A172 (cell line): ENCODE measurements around the gene PAFAH1B1. TPM values are rescaled to one million over a fixed set of nuclear protein-coding genes. Genes with fewer than 3 reads are reported as not detected.
"Not testable (repeated sequence)": the region's sequence is repeated elsewhere in the genome, so short reads cannot be mapped to it uniquely, and the experiment has no call there.

Experiments used
- DNase-seq: peaks from one replicate; pipeline ENCODE4 v3.0.0-alpha.2; 2015; ENCODE audit warnings: low spot score
- total RNA-seq: library from RNA; depleted of rRNA; stranded (reverse); fragments of >200 nt; shearing (Covaris generic); gene quantifications from 2 replicates; pipeline ENCODE4 v1.2.3, GENCODE V29; 2014

Gene PAFAH1B1
- total RNA-seq, 1 experiment from 2014 or later, result 79.1 TPM

DNA sequence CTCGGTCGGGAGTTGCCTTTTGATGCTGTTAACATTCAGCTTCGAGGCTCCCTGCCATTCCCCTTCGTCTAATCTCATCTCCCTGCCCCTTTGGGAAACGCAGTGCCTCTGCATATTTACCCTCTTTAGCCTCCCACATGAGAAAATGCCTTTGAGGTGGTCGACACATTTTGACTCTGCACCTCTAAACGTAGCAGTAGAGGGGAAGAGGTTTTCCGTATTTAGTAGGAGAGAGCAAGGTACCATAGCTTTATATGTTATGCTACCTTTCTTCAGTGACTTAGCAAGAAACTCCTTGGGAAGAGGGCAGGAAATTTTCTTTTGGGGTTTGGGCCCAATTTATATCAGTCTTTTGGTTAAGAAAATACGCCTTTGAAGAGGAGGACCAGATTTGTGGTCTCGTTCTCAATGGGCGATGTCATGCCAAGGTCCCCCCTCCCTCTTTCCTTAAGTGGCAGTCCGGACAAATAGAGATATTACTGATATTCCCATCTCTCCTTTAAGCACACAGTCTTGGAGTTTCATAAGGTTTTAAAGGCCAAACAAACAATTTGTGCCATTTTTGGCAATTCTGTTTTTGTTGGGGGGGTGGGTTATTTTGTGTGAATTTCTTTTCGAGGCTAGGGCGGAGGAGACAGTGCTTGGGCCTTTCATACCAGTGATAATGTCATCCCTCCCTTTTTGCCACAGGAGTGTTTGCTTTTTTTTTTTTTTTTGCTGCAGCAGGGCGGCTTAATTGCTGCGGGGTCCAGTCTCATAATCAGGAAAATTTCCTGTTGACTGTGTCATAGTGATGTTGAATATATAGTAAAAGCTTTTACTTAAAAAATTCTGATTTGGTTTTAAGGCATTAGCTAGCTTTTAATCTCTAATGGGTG is 1.5 kb downstream of the PAFAH1B1 start:
- peak; percentile 19 for DNase-seq

DNA sequence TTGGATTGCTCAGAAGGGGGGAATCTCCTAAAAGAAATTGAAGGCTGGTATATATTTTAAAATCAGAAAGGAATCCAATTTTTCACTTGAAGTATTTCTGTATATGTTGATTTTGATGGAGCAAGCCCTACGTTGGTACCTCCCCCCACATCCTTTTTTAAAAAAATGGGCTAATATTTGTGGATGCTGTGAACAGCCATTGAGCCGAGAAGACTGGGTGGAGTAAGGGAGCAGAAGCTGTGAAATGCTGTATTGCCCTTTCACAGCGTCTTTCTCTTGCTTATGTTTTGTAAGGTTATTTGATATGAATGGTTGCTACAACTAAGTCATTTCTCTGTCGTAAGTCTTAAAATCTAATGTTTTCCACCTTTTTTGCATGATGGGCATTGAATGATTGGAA is 2.3 kb downstream of the PAFAH1B1 start:
- no peak for DNase-seq

DNA sequence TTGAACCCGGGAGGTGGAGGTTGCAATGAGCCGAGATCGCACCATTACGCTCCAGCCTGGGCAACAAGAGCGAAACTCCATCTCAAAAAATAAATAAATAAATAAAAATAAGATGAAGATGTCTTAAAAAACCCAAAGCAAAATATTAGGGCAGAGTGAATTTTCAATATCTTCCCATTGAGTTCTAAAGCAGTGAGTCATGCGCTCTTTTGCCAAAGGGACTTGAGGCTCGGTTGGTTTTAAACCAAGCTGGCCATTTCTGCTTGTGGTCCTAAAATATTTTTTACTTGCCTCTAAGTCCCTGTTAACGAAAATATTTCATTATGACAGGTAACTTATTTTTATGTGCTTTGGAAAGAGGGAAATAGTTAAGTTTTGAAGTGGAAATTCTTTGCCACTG is 4.7 kb downstream of the PAFAH1B1 start:
- DNase-seq, result peak; percentile 59

DNA sequence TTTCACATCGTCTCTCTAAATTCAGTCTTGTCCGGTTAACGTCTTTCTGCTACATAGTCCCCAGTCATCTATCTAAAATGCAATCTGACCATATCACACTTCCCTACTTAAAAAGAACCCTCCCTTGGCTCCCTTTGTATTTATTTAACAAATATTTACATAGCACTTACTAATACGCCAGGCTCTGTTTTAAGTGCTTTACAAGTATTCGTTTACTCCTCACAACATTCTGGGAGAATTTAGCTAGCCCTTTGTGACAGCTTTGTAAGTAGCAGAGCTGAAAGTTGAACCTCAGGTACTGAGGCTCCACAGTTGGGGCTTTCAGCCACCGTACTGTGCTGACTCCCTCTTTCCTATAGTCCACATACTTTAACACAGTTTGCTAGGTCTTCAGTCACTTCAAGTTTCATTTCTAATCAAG is 9.2 kb downstream of the PAFAH1B1 start:
- no peak for DNase-seq

DNA sequence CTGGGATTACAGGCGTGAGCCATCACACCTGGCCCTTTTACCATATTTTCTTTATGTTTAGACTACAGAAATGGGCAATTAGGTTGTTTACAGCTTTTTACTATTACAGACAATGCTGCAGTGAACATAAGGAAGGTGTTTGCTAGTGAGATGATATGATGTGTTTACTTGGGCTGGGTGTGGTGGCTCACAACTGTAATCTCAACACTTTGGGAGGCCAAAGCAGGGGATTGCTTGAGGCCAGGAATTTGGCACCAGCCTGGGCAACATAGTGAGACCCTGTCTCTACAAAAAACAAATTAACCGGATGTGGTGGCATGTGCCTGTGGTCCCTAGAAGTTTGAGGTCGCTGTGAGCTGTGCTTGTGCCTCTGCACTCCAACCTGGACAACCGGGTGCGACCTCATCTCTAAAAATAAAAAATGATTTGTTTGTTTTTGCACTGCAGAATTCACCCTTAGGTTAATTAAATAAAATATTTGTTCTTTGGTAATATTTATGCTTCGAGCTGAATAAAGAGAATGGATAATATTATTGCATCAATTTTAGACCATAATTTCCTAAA is 15.0 kb downstream of the PAFAH1B1 start:
- DNase-seq, result no peak

DNA sequence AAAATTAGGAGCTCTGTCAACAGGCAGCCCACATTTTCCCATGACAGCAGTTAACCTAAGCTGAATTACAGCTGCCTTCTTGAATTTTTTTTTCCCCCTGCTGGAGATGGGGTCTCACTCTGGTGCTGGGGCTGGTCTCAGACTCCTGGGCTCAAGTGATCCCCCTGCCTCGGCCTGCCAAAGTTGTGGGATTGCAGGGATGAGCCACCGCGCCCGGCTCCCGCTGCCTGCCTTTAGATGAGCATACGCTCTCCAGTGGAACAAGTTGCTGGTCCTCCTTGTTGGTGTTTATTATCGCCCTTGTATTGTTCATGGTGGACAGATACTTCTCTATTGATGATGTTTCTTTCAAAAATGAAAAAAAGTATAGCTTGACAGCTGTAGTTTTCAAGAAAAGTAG is 15.6 kb downstream of the PAFAH1B1 start:
- no peak for DNase-seq

DNA sequence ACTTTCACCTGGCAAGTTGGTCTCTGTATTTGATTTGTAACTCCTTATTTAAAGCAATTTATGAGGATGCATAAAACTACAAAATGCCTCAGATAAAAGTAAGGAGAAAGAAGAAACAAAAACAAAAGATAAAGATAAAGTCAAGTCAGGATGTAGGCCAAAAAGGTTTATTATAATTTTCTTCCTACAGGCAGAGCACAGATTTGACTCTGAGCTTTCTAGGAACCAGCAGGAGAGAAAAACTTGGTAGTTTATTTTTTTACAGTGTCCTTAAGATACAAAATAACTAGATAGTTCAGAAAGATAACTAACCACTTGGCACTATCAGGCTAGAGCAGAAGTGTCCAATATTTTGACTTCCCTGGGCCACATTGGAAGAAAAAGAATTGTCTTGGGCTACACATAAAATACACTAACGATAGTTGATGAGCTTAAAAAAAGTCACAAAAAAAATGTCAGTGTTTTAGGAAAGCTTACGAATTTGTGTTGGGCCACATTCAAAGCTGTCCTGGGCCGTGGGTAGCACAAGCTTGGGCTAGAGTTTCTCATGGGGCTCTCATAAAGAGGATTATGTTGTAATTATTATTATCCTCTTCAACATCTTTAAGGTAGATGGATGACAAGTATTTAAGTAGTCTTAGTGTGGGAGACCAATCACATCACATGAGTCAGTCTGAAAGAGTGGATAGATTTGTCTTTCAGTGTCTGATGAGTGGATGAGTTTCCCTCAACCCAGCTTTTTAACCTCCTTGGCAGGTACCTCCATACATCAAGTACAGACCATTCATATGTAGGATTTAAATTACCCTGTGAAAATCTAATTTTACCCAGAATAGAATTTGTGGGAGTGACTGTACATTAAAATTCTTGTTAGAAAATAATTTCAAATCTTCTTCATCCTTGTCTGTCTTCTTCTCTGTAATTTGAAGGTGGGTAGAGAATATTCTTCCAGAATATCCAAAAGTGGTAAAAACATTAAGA is 17.0 kb downstream of the PAFAH1B1 start:
- DNase-seq, result no peak

DNA sequence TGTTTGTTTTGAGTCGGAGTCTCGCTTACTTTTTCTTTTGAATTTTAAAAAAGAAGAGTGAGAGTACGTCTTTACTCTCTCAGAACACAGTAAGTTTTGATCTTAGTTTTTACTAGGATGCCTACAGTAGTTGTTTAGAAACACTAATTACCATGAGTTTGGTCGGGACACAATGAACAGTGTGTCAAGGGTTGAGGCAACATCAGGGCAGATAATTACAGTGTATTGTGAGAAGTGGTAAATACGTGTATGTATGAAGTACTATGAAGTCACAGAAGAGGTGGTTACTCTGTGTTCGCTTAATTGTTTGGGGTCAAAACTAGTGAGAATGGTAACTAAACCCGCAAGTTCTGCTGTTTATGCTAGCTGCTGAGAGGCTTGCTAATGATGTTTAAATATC is 18.2 kb downstream of the PAFAH1B1 start:
- no peak for DNase-seq

DNA sequence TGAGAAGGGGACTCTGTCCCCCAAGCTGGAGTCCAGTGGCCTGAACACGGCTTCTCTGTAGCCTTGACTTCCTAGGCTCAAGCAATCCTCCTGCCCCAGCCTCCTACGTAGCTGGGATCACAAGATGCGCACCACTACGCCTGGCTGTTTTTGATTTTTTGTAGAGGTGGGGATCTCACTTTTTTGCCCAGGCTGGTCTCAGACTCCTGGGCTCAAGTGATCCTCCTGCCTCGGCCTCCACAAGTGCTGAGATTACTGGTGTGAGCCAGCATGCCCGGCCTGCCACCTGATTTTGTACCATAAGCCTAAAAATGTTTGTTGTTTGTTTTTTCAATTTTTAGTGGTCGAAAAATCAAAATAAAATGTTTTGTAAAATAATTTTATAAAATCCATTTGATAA is 19.2 kb downstream of the PAFAH1B1 start:
- DNase-seq, result no peak

DNA sequence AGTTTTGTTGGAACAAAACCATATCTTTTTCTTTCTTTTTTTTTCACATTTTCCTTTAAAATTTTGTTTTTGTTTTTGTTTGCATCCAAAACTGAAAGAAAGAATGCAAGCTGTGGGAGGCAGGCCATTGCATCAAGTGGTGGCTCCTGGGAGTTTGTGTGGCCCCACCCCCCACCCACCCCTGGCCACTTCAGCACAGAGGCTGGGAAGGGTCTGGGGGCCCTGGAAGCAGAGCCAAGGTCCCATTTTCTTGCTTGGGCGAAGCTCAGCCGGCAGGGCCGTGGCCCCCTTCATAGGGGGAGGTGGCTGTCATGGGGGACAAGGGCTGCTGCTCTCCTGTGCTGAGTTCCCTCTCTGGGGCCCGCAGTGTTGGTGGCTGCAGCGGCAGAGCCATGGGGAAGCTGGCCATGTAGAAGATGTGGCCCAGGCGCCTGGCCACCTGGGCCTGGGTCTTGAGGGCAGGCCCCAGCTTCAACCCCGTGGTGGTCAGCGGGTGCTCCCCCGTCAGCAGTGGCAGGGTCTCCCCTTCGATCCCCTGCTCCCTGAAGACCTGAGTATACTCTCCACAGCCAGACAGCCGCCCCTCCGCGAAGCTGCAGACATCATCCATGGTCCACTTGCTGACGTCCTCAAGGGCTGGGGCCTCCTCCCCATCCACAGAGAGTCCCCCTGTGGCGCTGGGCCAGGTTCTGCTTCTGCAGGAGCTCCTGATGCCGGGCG is 19.8 kb downstream of the PAFAH1B1 start:
- no peak for DNase-seq

DNA sequence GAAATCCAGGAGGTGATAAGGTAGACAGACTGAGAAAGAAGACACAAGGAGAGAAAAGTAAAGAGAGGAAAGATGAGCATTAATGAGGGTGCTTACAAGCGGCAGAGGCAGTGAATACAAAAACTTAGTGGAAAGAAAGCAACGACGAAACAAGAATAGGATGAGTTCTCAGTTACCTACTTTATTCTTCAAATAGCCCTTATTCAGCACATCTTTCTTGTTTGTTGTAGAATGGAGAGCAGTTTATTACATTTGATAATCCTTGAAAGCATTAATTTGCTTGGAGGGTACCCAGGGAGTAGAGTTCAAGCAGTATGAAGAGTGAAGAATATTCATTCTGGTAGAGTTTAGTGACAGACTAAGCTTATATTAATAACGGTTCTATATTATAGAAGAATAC is 22.4 kb downstream of the PAFAH1B1 start:
- no peak for DNase-seq

DNA sequence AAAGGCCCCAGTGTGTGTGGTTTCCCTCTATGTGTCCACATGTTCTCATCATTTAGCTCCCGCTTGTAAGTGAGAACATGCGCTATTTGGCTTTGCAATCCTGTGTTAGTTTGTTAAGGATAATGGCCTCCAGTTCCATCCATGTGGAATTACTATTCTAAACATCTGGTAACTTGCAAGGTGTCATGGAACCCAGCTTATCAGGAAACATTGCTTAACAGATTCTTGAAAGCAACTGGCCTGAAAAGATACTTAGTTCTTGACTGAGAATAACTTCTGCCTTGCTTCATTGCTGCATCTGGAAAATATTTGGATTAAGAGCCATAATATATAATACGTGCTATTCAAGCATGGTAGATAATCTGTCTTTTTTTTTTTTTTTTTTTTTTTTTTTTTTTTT is 27.8 kb downstream of the PAFAH1B1 start:
- no peak for DNase-seq

DNA sequence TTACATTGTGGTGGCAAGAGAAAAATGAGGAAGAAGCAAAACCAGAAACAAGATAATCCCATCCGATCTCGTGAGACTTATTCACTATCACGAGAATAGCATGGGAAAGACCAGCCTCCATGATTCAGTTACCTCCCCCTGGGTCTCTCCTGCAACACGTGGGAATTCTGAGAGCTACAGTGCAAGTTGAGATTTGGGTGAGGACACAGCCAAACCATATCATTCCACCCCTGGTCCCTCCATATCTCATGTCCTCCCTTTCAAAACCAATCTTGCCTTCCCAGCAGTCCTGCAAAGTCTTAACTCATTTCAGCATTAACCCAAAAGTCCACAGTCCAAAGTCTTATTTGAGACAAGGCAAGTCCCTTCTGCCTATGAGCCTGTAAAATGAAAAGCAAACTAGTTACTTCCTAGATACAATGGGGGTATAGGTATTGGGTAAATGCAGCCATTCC is 28.5 kb downstream of the PAFAH1B1 start:
- DNase-seq, result not testable (repeated sequence)

DNA sequence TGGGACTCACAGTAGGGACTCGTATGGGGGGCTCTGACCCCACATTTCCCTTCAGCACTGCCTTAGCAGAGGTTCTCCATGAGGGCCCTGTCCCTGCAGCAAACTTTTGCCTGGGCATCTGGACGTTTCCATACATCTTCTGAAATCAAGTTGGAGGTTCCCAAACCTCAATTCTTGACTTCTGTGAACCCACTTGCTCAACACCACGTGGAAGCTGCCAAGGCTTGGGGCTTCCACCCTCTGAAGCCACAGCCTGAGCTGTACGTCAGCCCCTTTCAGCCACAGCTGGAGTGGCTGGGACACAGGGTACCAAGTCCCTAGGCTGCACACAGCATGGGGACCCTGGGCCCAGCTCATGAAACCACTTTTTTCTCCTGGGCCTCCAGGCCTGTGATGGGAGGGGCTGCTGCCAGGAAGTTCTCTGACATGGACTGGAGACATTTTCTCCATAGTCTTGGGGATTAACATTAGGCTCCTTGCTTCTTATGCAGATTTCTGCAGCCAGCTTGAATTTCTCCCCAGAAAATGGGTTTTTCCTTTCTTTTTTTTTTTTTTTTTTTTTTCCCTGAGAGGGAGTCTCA is 29.4 kb downstream of the PAFAH1B1 start:
- not testable (repeated sequence) for DNase-seq

DNA sequence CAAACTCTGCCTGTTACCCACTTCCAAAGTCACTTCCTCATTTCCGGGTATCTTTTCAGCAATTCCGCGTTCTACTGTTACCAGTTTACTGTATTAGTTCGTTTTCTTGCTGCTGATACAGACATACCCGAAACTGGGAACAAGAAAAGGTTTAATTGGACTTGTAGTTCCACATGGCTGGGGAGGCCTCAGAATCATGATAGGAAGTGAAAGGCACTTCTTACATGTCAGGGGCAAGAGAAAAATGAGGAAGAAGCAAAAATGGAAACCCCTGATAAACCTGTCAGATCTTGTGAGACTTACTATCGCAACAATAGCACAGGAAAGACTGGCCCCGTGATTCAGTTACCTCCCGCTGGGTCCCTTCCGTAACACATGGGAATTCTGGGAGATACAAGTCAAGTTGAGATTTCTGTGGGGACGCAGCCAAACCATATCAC is 30.9 kb downstream of the PAFAH1B1 start:
- DNase-seq, result peak; percentile 10

DNA sequence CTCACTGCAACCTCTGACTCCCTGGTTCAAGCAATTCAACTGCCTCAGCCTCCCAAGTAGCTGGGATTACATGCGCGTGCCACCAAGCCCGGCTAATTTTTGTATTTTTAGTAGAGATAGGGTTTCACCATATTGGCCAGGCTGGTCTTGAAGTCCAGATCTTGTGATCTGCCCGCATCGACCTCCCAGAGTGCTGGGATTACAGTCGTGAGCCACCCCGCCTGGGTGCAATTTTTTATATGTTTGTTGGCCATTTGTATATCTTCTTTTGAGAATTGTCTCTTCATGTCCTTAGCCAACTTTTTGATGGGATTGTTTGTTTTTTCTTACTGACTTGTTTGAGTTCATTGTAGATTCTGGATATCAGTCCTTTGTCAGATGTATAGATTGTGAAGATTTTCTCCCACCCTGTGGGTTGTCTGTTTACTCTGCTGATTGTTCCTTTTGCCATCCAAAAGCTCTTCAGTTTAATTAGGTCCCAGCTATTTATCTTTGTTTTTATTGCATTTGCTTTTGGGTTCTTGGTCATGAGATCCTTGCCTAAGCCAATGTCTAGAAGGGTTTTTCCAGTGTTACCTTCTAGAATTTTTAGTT is 33.3 kb downstream of the PAFAH1B1 start:
- DNase-seq, result not testable (repeated sequence)

DNA sequence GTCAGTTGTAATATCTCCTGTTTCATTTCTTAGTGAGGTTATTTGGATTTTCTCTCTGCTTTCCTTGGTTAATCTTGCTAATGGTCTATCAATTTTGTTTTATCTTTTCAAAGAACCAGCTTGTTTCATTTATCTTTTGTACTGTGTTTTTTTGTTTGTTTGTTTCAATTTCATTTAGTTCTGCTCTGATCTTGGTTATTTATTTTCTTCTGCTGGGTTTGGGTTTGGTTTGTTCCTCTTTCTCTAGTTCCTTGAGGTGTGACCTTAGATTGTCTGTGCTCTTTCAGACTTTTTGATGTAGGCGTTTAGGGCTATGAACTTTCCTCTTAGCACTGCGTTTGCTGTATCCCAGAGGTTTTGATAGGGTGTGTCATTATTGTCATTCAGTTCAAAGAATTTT is 35.5 kb downstream of the PAFAH1B1 start:
- not testable (repeated sequence) for DNase-seq

DNA sequence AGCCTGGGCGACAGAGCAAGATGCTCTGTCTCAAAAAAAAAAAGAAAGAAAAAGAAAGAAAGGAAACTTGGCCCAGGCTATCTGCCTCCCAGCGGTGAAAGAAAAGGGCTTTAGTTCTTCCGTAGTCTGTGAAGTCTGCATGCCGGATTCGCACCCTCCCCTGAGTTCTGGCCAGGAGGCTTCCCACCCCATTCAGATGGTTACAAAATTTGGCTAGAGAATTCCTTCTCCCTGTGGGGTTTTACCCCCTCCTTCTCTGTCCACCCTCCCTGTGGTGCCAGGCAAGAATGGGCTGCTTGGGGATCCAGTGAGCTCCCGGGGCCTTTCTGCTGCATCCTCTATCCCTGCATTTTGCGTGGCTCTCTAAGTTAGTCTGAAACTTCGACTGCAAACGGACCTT is 37.8 kb downstream of the PAFAH1B1 start:
- DNase-seq, result no peak

DNA sequence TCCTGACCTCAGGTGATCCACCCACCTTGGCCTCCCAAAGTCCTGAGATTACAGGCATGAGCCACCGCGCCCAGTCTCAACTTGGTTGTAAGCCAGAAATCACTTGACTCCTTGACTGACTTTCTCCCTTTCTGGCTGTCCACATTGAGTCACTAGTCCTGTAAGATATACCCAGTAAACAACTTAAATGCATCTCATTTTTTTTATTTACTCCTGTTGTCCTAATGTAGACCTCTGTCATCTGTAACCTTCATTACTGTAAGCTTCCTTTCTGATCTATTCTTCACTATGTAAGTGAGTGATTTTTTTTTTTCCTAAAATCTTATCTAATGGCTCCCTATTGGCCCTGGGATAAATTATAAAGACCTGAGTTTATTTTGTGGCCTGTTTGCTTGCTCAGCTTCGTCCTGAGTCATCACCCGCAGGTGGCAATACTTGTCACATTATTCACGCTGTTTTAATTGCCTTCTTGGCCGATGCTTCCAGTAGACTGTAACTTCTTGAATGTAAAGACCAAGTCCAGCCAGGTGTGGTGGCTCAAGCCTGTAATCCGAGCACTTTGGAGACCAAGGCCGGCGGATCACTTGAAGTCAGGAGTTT is 41.0 kb downstream of the PAFAH1B1 start:
- peak; percentile 97 for DNase-seq

DNA sequence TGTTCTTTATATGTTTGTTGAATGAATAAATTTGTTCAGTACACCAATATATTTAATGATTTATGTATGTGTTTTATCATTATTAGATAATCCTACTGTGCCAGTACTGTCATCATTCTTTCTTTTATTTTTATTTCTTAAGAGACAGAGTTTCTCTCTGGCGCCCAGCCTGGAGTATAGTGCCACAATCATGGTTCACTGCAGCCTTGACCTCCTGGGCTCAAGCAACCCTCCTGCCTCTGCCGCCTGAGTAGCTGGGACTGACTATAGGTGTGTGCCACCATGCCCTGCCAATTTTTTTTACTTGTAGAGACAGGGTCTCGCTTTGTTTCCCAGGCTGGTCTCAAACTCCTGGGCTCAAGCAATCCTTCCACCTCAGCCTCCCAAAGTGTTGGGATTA is 41.8 kb downstream of the PAFAH1B1 start:
- DNase-seq, result no peak
